Panc1 (cell line): ENCODE measurements around the gene CNGB1.

Experiments
- POLR2AphosphoS5 ChIP-seq: IDR thresholded peaks from 2 replicates; pipeline ENCODE4 v1.6.1; 2012; ENCODE audit warnings: mild to moderate bottlenecking, low read depth, low read length, moderate library complexity
- SIN3A ChIP-seq: IDR thresholded peaks from 2 replicates; pipeline ENCODE4 v1.6.1; 2012; ENCODE audit warnings: low read depth, mild to moderate bottlenecking, low read length, moderate library complexity, borderline replicate concordance; ENCODE audit not compliant: insufficient read depth
- TF ChIP-seq, protein P1 (sequence below): fragments of 450-650 bp; IDR thresholded peaks from 2 replicates; pipeline ENCODE4 v1.5.1; 2017; ENCODE audit warnings: mild to moderate bottlenecking
- TF ChIP-seq, protein P2 (sequence below), 2 experiments: IDR thresholded peaks; 2 replicates each; pipeline ENCODE4 v1.6.1; 2011 to 2012; ENCODE audit warnings: low read depth in 2 of 2, control low read depth in 1 of 2, low read length in 1 of 2, mild to moderate bottlenecking in 1 of 2, moderate library complexity in 1 of 2; ENCODE audit not compliant: insufficient read depth in 1 of 2

DNA sequence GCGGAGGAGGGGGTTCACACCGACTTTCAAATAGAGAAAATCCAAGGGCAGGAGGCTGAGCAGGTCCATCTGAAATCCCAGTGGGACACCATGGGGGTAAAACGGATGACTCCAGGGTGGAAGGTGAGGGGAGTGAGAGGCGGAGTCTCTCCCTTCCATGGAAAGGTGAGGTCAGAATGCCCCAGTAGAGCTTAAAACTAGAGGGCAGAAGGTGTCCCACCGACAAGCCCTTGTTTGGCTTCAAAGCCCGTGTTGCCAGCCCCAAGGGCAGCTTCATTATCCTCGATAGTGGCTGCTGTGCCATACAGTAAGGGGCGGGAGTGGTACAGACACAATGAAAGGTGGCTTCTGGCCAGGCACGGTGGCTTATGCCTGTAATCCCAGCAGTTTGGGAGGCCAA lies 55.7 kb downstream of the CNGB1 start:
- TF ChIP-seq, protein P1, sequence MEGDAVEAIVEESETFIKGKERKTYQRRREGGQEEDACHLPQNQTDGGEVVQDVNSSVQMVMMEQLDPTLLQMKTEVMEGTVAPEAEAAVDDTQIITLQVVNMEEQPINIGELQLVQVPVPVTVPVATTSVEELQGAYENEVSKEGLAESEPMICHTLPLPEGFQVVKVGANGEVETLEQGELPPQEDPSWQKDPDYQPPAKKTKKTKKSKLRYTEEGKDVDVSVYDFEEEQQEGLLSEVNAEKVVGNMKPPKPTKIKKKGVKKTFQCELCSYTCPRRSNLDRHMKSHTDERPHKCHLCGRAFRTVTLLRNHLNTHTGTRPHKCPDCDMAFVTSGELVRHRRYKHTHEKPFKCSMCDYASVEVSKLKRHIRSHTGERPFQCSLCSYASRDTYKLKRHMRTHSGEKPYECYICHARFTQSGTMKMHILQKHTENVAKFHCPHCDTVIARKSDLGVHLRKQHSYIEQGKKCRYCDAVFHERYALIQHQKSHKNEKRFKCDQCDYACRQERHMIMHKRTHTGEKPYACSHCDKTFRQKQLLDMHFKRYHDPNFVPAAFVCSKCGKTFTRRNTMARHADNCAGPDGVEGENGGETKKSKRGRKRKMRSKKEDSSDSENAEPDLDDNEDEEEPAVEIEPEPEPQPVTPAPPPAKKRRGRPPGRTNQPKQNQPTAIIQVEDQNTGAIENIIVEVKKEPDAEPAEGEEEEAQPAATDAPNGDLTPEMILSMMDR = no peak
- TF ChIP-seq SIN3A (no peak), POLR2AphosphoS5 (no peak)
- TF ChIP-seq, protein P2, sequence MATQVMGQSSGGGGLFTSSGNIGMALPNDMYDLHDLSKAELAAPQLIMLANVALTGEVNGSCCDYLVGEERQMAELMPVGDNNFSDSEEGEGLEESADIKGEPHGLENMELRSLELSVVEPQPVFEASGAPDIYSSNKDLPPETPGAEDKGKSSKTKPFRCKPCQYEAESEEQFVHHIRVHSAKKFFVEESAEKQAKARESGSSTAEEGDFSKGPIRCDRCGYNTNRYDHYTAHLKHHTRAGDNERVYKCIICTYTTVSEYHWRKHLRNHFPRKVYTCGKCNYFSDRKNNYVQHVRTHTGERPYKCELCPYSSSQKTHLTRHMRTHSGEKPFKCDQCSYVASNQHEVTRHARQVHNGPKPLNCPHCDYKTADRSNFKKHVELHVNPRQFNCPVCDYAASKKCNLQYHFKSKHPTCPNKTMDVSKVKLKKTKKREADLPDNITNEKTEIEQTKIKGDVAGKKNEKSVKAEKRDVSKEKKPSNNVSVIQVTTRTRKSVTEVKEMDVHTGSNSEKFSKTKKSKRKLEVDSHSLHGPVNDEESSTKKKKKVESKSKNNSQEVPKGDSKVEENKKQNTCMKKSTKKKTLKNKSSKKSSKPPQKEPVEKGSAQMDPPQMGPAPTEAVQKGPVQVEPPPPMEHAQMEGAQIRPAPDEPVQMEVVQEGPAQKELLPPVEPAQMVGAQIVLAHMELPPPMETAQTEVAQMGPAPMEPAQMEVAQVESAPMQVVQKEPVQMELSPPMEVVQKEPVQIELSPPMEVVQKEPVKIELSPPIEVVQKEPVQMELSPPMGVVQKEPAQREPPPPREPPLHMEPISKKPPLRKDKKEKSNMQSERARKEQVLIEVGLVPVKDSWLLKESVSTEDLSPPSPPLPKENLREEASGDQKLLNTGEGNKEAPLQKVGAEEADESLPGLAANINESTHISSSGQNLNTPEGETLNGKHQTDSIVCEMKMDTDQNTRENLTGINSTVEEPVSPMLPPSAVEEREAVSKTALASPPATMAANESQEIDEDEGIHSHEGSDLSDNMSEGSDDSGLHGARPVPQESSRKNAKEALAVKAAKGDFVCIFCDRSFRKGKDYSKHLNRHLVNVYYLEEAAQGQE (IDR thresholded peaks at IDR 0.05; ENCODE audit: insufficient read depth in 1 of 2, low read depth in 2 of 2, low read length in 1 of 2) = no peak
